NCI-H2196 treated with DMSO at 0.1 percent for 48 hours (cell line): Measurements from ENCODE around the gene RASGRP2.

ENCODE experiments used
- DNase-seq: peaks from one replicate; lab custom pipeline; 2025; ENCODE audit not compliant: unreplicated experiment; lab: John Stamatoyannopoulos, UW

Gene RASGRP2

DNA sequence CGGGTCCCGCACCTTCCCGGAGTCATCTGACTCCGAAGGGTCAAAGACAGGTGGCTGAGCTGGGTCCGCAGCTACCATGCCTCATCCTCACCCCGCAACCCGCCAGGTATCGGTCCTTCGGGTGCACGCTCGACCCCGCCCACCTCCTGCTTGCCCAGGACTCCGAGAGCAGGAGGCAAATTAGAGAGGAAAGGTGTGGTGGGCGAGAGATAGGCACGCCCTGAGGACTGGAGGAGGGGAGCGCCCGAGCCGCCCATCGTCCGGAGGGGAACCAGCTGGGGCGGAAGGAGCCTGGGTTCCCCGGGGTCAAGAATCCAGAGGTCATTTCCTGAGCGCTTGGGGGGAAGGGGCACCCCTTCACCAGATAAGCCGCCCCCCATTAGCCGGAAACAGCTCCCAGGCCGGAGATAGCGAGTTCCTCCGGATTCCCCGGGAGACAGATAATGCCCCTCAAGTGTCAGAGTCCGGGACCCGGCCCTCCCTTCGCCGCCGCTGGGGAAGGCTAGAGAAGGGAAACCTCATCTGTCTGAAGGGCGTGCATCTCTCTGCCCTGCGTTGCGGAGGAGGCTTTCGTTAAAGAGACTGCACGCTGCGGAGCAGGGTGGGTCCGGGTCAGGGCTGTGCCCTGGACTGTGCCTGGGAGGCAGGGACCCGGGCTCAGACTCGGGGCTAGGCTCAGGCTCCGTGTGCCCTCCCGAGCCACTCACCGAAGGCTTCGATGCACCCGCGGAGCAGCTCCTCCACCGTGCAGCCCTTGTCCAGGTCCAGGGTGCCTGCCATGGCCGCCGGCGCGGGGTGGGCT lies 1.7 kb downstream of the RASGRP2 start:
- no peak for DNase-seq

DNA sequence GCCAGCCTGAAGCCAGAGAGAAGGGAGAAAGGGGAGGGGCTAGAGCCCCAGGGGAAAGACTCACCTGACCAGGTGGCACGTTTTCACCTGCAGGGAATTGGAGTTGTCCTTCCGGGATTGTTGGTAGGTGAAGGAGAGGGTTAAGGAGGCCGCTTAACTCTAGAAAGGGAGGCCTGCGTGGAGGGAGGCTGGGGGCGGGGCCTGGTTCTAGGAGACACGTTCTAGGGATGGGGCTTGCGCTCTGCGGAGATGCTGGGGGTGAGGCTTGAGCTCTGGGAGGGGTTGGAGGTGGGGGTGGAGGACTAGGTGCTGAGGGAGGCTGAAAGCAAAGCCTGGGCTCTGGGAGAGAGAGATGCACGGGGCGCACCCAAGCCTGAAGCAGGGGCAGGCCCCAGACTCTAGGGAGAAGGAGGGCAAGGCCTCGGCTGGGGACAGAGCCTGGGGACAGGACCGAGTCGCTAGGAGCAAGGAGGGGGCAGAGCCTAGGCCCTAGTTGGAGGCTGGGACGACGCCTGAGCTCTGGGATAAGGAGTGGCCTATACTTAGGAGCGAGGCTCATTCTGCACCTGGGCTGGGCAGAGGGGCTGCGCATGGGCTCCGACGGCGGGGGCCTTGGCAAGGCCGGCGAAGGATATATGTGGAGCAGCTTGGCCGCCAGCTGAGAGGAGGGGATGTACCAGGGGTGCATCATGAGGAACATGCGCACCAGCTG lies 2.4 kb downstream of the RASGRP2 start:
- DNase-seq: no peak

DNA sequence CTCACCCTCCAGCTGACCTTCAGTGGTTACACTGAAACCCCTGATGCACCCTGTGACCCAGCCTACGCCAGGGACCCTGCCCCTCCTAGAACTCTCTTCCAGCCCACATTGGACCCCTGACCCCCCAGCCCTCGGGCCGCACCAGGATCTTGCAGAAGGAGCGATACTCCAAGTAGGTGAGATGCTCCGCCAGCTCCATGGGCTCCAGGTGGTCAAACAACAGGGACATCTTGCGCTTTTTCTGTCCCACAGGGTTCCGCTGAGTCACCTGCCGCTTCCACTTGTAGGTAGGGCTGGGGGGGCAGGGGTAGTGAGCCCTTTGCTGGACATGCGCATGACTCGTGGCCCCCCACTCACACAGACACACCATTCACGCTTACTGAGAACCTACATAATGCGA lies 4.1 kb downstream of the RASGRP2 start:
- DNase-seq: no peak

DNA sequence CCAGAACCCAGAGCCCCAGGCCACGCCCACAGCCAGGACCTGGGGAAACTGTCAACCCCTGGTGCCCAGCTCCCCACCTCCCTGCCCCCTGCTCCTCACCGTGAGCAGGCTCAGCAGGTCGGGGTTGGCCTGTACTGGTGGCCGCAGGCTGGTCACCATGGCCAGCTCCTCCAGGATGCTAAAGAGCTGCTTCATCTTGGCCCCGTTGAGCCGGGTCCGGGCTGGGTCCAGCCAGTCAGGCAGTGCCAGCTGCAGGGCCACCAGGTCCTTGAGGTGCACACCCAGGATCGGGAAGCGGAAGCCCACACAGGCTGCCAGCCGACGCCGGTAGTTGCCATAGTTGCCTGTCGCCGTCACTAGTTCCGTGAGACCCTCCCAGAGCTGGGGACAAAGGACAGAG lies 7.3 kb downstream of the RASGRP2 start:
- no peak for DNase-seq

DNA sequence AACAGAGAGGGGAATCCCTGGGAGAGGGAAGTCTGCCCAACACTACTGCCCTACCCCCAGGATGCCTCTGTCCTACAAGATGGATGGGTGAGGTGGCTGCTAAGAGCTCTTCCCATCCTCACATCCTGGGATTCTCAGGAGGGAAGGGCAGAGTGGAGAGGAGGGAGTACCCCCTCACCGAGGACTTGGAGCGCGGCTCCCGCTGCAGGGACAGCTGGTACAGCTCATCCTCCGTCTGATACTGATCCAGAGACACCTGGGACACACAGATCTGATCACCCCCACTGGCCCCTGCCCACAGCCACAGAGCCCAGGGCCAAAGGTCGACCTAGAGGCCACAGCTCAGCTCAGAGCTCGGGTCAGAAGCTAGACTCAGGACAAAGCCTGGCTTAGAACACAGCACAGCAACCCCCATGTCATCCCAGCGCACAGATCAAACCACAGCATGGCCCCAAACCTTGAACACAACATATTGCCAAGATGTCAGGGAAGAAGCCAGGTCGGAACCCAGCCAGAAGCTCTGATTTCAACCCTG lies 8.2 kb downstream of the RASGRP2 start:
- DNase-seq: no peak

DNA sequence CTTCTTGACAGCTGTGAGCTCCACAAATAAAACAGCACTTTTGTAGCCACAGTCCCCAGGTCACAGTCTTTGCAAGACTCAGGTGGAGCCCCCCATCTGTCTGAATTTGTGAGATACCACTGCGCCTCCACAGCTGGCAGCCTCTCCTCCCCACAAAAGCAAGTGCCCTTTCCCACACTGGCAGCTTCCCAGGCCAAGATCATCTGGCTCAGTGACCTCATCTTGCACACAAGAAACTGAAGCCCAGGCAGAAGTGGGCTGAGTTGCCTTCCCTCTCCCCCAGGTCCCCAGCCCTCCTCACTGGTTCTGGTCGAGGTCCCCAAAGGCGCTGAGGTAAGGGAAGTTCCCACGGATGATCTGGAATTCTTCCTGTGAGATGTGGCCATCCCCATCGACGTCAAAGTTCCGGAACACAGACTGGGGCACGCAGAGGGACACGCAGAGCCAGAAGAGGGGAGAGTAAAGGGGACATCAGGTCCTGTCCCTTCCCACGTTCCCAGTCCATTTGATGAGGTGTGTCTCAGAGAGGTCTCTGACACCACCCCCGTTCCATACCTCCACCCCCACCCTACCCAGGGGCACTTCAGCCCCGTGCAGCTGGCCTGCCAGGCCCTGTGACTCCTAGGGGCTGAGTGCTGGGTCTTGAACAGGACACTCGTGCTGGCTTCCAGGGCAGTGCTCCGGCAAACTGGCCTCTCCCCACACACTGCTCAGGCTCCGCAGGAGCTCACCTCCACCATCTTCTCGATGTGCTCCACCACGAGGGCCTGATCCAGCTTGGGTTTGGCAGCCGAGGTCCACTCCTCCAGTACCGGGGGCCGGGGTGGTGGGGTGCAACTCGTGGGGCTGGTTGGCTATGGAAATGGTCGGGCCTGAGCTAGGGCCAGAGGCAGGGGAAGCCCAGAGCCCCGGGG lies 8.9 kb downstream of the RASGRP2 start:
- DNase-seq: no peak

DNA sequence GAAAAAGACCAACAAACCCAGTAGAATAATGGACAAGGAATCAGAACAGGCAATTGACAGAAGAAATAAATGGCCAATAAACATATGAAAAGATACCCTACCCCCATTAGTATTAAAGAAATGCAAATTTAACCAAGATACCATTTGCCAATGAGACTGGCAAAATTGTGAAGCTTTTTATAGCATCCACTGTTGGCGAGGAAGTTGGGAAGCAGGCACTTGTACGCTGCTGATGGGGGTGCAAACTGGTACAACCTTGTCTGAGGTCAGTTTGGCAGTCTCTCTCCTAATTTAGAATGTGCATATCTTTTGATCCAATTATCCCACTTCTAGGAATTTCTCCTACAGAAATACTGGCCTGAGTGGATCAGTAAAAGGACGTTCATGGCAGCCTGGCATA lies 12.3 kb downstream of the RASGRP2 start:
- DNase-seq: no peak

DNA sequence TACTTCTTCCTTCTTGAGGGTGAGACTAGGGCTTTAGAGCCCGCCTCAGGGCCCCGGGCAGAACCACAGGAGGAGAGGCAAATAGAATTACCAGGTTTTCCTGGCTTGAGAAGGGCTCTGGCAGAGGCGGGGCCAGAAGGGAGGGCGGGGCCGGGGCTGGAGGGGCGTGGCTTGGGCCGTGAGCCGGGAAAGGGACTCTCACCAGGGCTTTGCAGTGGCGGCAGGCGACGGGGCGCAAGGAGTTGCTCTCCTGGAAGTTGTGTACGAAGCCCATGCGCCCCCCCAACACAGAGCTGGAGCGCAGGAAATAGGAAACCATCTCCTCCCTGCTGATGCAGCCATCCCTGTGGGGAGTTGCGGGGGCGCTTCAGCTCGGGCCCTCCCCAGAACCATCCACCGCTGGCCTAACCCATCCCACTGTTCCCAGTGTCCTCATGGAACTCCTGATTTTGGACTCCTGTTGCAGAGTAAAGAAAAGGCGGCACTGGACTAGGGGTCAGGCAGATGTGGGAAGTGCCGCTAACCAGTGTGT lies 14.0 kb downstream of the RASGRP2 start:
- no peak for DNase-seq

DNA sequence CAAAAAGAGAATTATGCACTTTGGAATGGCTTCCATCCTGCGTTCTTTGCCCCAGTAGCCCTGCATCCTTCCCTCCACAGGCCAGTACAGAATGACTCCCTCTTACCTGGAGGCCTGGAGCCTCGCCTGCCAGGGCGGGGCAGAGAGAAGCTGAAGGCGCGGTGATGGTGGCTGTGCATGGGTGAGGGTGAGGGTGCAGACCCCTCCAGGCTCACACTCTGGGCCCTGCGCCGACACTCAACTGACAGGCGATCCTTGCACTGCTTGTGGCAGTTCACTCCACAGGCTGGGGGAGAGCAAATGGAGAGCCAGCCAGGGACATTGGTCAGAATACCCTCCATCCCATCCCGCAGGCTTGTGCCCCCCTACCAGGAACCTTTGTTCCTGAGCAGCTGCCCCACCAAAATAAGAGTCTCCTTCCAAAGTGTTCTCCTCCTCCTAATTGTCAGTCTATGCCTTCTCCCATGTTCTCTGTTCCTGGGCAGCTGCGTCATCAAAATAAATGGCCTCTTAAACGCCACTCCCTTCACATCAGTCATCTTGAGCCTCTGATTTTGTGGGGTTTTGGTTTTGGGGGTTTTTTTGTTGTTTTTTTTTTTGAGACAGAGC lies 15.1 kb downstream of the RASGRP2 start:
- DNase-seq: no peak

DNA sequence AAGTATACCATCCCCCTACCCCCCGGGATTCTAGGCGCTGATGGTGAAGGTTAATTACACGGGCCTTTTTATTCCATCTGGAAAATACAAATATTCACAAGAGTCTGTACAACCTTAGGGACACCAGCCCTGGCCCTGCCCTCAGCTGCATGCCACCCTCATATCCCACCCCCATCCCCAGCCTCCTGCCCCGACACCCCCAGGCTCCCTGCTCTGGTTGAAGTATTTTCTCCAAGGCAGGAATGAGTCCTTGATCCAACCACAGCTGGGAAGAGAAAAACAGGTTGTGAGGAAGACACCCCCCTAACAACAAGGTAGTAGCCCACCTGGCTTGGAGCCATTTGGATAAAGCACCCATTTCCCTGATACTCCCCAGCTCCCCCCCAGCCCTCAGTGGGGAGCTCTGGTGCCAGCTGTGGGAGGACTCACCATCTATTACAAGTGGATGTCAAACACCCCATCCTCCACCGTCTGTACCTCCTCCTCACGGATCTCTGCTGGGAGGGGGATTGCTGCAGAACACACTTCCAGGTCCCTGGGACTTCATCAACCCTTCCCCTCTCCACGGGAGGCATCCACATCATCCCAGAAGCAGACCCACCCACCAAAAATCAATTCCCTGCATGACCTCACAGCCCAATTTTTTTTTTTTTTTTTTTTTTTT lies 16.9 kb downstream of the RASGRP2 start:
- no peak for DNase-seq

DNA sequence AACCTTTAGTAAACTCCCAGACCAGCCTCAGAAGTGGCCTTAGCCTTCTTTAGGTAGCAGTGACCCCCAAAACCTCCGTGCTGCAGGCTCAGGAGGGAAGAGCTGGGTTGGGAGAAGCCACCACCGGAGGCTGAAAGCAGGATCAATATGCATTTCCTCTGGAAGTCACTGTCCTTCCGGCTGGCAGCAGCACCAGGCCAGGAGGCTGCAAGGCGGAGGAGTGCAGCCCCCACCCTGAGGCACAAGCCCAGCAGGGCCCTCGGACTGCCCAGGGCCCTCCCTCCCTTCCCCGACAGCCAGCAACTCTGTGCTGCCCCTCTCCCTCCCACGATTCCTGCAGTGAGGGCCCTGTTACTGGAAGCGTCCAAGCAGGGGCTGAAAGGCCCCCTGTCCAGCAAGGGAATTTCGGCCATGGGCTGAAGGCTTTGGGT lies 17.7 kb downstream of the RASGRP2 start:
- DNase-seq: no peak

DNA sequence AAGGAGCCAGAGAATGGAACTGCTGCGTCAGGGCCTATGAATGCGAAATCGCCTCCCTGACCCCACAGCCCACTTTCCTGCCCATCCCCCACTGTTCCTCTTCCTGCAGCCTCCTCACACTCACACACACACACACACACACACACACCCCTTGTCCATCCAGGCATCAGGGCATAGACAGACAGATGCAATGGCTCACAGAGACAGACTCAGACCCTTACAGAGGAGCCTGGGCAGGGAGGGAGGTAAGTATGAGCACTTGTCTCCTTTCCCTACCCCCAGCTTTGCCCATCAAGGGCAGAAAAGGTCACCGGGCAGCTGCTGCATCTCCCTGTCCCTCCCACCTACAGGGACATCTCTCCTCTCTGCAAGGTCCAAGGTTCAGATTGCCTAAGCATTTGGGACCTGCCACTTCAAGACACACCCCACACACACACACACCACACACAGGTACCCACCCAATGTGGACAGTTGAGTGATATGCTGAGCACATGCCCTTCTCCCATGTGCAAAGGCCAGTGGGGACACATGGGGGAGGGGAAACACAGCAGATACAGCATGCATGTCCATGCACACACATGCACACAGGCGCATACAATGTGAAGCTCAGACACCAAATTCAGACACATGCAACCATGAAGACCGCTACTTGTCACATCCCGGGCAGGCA lies 18.9 kb downstream of the RASGRP2 start:
- no peak for DNase-seq

DNA sequence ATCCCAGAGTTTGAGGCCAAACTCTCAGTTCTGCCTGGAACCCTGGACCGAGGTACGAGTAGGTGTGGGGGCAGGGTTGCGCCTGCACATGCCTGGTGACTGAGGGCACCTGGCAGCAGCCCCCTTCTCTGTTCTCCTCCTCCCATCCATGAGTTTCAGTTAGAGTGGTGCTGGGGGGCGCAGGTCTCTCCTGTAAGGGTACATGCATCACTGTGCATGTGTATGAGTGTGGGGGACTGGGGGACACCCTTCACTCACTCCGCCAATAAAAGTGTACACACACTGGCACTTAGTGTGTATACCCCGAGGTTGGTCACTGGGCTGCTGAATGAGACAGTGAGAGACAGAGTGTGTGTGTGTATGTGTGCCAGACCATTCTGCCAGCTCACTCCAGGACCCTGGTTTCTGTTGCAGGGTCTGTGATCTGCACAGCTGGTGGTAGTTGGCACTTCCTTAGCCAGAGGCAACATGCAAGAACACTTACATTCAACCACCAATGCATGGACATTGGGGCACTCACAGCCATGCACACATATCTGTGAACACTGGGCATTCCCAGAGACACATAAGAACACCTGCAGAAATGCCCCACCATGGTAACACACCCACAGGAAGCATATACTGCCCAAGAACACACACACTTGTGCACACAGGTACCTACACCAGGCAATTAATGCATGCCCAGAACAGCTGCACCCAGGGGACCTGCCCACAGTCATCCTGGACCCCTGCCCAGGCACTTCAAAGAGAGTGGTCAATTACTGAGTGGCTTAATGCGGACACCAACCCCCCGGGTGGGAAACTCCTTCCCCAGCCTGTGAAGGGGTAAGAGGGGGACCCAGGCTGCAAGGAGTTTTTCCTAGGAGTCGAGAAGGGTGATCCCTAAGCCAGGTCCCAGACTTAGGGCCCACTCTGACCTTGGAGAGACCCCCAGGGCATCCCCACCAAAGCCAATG lies 19.8 kb downstream of the RASGRP2 start:
- DNase-seq: no peak

DNA sequence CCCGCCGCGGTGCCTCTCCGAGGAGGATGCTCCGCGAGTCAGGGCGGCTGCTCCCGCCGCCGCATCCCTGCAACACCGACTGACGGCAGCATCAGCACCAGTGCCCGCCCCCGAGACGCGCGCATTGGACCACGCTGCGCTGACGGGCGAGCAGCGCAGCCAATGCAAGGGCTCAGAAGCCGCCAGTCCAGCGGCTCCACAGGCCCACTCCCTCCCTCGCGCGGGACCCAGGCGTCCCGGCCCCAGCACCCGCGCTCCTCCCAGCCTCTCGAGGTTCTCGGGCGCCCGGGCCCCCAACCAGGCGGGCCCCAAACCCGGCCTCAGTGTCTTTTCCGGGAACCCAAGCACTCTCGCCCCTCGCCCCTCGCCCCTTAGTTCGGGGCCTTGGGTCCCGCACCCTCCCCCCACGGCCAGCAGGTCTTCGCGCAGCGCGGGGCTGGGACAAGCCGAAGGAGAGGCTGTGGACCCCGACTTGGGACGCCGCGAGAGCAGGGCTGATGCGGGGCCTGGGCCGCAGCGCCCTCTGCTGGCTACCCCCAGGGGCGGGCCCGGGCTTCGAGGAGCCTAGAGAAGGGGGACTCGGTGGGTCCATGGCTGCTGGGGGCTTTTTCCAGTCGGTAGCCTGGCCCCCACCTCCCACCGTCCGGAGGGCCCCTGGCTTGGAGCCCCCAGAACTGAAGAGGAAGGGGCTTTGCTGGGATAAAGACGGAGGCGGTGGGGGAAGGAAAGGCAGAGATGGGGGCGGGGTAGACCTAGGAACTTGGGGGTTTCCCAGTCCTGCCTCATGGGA lies 20.6 kb downstream of the RASGRP2 start, which contains the start of gene NRXN2:
NRXN2 (minus strand) TSS at position 81 of the 790 bp plus-strand sequence. CDS start 9,498 bp downstream, outside the sequence.
- peak; percentile 80 for DNase-seq

DNA sequence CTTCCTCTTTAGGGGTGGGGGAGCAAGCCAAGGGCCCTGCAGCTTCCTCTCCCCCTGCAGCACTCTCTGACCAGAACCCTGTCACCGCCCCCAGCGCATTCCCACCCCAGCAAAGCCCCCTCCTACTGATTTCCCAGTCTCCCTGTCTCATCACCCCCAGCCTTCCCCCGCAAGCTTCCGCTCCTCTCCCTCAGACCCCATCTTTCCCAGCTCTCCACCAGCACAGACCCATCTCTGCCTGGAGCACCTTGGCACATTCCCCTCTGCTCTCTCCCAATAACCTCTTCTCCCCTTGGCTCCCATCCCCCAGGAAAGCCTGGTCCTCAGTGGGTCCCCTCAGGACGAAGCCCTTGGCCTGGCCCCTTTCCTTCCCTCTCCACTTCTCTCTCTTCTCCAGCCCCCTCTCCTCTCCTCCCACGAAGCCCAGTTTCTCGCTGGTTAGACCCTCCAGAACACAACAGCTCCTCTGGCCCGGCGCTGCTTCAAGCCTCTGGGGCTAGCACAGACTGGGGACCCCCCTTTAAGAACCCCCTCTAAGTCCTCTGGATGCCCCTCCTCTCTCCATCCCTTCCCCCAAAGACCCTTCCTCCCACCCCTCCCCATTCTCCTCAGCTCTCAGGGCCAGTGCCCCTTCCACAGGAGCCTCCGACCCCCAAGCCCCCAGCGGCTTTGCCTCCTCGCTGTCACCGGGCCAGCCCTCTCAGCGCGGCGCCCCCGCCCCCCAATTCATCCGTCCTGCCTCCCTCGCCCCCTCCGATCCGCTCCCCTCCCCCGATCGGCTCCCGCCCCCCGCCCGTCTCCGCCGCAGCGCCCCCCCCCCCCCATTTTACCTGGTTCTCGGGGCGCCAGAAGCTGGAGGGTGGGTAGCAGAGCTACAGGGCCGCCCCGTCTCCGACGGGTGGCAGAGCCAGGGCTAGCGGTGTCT lies 21.5 kb downstream of the RASGRP2 start:
- DNase-seq: no peak

DNA sequence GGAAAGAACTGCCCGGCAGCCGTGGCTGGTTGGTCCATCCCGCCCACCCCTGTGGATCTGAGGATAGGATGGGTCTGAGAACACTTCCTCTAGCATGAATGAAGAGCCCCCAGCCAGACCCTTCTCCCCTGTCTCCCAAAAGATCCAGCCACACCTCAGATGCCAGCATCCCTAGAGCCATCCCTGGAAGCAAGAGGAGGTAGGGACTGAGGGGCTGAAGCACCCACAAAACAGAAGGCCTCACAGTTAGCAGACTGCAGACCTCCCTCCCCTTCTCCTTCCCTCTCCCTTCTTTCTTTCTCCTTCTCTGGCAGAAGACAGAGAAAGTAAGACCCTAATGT lies 22.6 kb downstream of the RASGRP2 start:
- no peak for DNase-seq
